ENCODE measurements around the gene BMP10.

- TF ChIP-seq EZH2phosphoT487 (IDR thresholded peaks at IDR 0.05; ENCODE audit: borderline replicate concordance, low read depth), result no peak
- TF ChIP-seq CHD2 (IDR thresholded peaks at IDR 0.05; ENCODE audit: low read length, partially characterized antibody), result no peak
- TF ChIP-seq, protein P1, sequence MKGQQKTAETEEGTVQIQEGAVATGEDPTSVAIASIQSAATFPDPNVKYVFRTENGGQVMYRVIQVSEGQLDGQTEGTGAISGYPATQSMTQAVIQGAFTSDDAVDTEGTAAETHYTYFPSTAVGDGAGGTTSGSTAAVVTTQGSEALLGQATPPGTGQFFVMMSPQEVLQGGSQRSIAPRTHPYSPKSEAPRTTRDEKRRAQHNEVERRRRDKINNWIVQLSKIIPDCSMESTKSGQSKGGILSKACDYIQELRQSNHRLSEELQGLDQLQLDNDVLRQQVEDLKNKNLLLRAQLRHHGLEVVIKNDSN (IDR thresholded peaks at IDR 0.05; ENCODE audit: borderline replicate concordance, low read depth), result no peak
- TF ChIP-seq RFX5 (IDR thresholded peaks at IDR 0.05; ENCODE audit: low read length), result no peak
- TF ChIP-seq, protein P2, sequence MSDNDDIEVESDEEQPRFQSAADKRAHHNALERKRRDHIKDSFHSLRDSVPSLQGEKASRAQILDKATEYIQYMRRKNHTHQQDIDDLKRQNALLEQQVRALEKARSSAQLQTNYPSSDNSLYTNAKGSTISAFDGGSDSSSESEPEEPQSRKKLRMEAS (IDR thresholded peaks at IDR 0.05; ENCODE audit: low read depth), result no peak
Measured at GRCh38 chr2:68853915-68854314, 17.3 kb downstream of the BMP10 start.

All from SK-N-SH (cell line).